Endodermal cell (in vitro differentiated cells): ENCODE results near the gene LDLRAD4. TPM values are rescaled to one million over a fixed set of nuclear protein-coding genes. Genes with fewer than 3 reads are reported as not detected.
A peak's percentile ranks its signal among the peaks of the same experiment; 100 is the strongest.

Experiments used
- DNase-seq: peaks from one replicate; pipeline ENCODE4 v3.0.0-alpha.2; 2017
- H3K27ac ChIP-seq: 2 replicates; pipeline ENCODE4 v1.5.1; 2013; ENCODE audit warnings: mild to moderate bottlenecking, low read depth, low read length, moderate library complexity
- H3K27me3 ChIP-seq: 2 replicates; pipeline ENCODE4 v1.6.1; 2013; ENCODE audit warnings: mild to moderate bottlenecking, low read length, moderate library complexity; ENCODE audit not compliant: insufficient read depth, control insufficient read depth, poor library complexity, severe bottlenecking
- H3K36me3 ChIP-seq: 2 replicates; pipeline ENCODE4 v1.7.0; 2013; ENCODE audit warnings: mild to moderate bottlenecking, low read length, moderate library complexity; ENCODE audit not compliant: control insufficient read depth, insufficient read depth
- H3K4me1 ChIP-seq: one replicate; pipeline ENCODE4 v1.7.0; 2013; ENCODE audit warnings: low read length; ENCODE audit not compliant: control insufficient read depth, insufficient read depth
- H3K4me3 ChIP-seq: 2 replicates; pipeline ENCODE4 v1.5.1; 2013; ENCODE audit warnings: mild to moderate bottlenecking, low read length, moderate library complexity
- H3K9ac ChIP-seq: 2 replicates; pipeline ENCODE4 v1.6.1; 2013; ENCODE audit warnings: mild to moderate bottlenecking, low read length, moderate library complexity; ENCODE audit not compliant: poor library complexity, severe bottlenecking; ENCODE audit errors: extremely low read depth
- H3K9me3 ChIP-seq: 2 replicates; pipeline ENCODE4 v1.6.1; 2013; ENCODE audit warnings: mild to moderate bottlenecking, low read length, moderate library complexity; ENCODE audit not compliant: control insufficient read depth
- H3K27ac Mint-ChIP-seq: 2 replicates; pipeline ENCODE4 v1.8.0; 2020; ENCODE audit warnings: mixed read lengths
- H3K27me3 Mint-ChIP-seq: 2 replicates; pipeline ENCODE4 v1.8.0; 2021; ENCODE audit warnings: mild to moderate bottlenecking, mixed read lengths; ENCODE audit not compliant: insufficient read depth
- H3K36me3 Mint-ChIP-seq: 2 replicates; pipeline ENCODE4 v1.8.0; 2020; ENCODE audit warnings: low read depth, mixed read lengths
- H3K4me1 Mint-ChIP-seq: 2 replicates; pipeline ENCODE4 v1.8.0; 2020; ENCODE audit warnings: mixed read lengths
- H3K4me3 Mint-ChIP-seq: 2 replicates; pipeline ENCODE4 v1.8.0; 2020; ENCODE audit warnings: mild to moderate bottlenecking, moderate library complexity, mixed read lengths
- H3K9me3 Mint-ChIP-seq: 2 replicates; pipeline ENCODE4 v1.8.0; 2020; ENCODE audit warnings: mild to moderate bottlenecking, mixed read lengths
- WGBS, 2 experiments: methylation state at CpG; one replicate each; pipeline versions ENCODE4 v1.1.5 to v1.1.7; 2013; ENCODE audit warnings: missing lambda C conversion rate in 2 of 2, mixed read lengths in 1 of 2; ENCODE audit not compliant: insufficient coverage in 1 of 2, insufficient read length in 1 of 2; 5-methylcytosine and 5-hydroxymethylcytosine counted together
- total RNA-seq, 2 donors: library from RNA; stranded (reverse); fragmentation: NEBNext Ultra II Directional in 1 of 2; extraction: Animal tissue kit (Norgen Biotek cat#: 25700) in 1 of 2; gene quantifications; 2 replicates in 1 of 2; 3 replicates in 1 of 2; pipeline ENCODE4 v1.2.1, GENCODE V29; 2021
- TF ChIP-seq, protein P1 (sequence below): fragments of 200-600 bp; sonication (generic); conservative IDR thresholded peaks from 2 replicates; pipeline ENCODE4 v1.5.0; 2021; ENCODE audit warnings: antibody characterized with exemption, mild to moderate bottlenecking

LDLRAD4 gene
- total RNA-seq, 2 donors from 2014 or later: 14.9 to 15.1 TPM

DNA sequence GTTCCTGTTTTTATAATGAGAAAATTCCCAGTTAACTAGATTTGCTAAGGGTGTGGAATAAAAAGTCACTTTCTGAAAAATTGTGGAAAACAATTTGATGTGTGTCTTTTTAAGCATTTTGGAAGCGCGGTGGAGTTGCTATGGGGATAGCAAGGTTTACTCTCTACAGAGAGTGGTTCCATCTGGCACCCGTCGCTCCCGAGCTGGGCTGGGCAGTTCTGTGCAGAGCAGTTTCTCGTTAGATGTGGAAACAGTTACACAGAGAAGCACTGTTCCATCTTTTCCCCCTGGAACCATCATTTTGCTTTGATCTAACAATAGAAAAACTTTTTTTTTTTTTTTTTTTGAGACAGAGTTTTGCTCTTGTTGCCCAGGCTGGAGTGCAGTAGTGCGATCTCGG is 17.4 kb downstream of the LDLRAD4 start:
- Histone ChIP-seq H3K27ac (no peak overlapping the region), H3K9me3 (no peaks in the 10 kb centered on the region), H3K27me3 (peaks cover 13% of the 10 kb centered on the region), H3K4me1 (peaks cover 6% of the 10 kb centered on the region), H3K4me3 (no peak overlapping the region), H3K36me3 (no peaks in the 10 kb centered on the region), H3K9ac (no peak overlapping the region)
- Mint-ChIP-seq H3K36me3 (no peaks in the 10 kb centered on the region), H3K9me3 (no peaks in the 10 kb centered on the region), H3K27me3 (peaks cover 12% of the 10 kb centered on the region), H3K4me3 (no peak overlapping the region), H3K4me1 (peaks cover 10% of the 10 kb centered on the region), H3K27ac (no peak overlapping the region)
- WGBS, 2 experiments: 82 to 88% methylated on average over 8 of the region's 8 CpGs
- peak; percentile 24 for DNase-seq
- TF ChIP-seq, protein P1, sequence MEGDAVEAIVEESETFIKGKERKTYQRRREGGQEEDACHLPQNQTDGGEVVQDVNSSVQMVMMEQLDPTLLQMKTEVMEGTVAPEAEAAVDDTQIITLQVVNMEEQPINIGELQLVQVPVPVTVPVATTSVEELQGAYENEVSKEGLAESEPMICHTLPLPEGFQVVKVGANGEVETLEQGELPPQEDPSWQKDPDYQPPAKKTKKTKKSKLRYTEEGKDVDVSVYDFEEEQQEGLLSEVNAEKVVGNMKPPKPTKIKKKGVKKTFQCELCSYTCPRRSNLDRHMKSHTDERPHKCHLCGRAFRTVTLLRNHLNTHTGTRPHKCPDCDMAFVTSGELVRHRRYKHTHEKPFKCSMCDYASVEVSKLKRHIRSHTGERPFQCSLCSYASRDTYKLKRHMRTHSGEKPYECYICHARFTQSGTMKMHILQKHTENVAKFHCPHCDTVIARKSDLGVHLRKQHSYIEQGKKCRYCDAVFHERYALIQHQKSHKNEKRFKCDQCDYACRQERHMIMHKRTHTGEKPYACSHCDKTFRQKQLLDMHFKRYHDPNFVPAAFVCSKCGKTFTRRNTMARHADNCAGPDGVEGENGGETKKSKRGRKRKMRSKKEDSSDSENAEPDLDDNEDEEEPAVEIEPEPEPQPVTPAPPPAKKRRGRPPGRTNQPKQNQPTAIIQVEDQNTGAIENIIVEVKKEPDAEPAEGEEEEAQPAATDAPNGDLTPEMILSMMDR: no peak

DNA sequence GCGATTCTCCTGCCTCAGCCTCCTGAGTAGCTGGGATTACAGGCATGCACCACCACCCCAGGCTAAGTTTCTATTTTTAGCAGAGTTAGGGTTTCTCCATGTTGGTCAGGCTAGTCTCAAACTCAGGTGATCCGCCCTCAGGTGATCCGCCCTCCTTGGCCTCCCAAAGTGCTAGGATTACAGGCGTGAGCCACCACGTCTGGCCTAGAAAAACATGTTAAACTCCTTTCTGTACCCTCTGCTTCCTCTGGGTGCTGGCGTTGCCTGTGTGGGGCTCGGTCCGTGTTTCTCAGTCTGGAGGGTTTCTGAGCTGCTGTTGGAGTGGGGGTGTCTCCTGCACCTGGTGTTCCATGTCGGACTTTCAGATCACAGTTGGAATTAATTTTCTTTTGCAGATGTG is 17.9 kb downstream of the LDLRAD4 start:
- TF ChIP-seq, protein P1: no peak
- peaks cover 10% of the 10 kb centered on the region for H3K4me1 Mint-ChIP-seq
- no peaks in the 10 kb centered on the region for H3K9me3 Mint-ChIP-seq
- H3K27ac Mint-ChIP-seq: no peak overlapping the region
- H3K27me3 Mint-ChIP-seq: peaks cover 12% of the 10 kb centered on the region
- Histone ChIP-seq H3K9me3 (no peaks in the 10 kb centered on the region), H3K4me1 (peaks cover 6% of the 10 kb centered on the region), H3K27ac (no peak overlapping the region), H3K4me3 (no peak overlapping the region), H3K9ac (no peak overlapping the region), H3K36me3 (no peaks in the 10 kb centered on the region), H3K27me3 (peaks cover 13% of the 10 kb centered on the region)
- H3K36me3 Mint-ChIP-seq: no peaks in the 10 kb centered on the region
- no peak overlapping the region for H3K4me3 Mint-ChIP-seq
- 91 to 93% methylated on average over 9 of the region's 9 CpGs for WGBS, 2 experiments
- peak; percentile 30 for DNase-seq

DNA sequence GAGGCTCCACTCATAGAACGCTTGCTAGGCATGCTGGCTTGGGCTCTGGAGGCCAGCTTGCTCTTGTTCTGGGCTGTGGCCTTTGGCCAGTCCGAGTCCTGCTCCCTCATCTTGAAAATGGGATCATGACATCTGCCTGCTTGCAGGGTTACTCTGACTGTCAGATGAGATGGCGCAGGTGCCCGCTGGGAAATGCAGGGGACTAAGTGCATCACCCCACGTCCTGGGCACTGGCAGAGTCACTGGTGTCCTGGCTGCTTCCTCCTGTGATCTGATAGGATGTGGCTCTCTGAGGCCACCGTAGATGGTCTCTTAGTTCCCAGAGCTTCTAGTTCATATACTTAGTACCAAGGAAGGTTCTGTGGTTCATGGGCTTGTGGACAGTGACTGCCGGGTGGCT is 18.5 kb downstream of the LDLRAD4 start:
- Mint-ChIP-seq H3K4me3 (no peak overlapping the region), H3K4me1 (peaks cover 10% of the 10 kb centered on the region), H3K36me3 (no peaks in the 10 kb centered on the region), H3K9me3 (no peaks in the 10 kb centered on the region), H3K27ac (no peak overlapping the region), H3K27me3 (peaks cover 12% of the 10 kb centered on the region)
- H3K27me3 ChIP-seq: peaks cover 13% of the 10 kb centered on the region
- peaks cover 6% of the 10 kb centered on the region for H3K4me1 ChIP-seq
- no peak overlapping the region for H3K4me3 ChIP-seq
- DNase-seq: peak; percentile 28
- no peaks in the 10 kb centered on the region for H3K9me3 ChIP-seq
- no peak overlapping the region for H3K27ac ChIP-seq
- TF ChIP-seq, protein P1: no peak
- no peaks in the 10 kb centered on the region for H3K36me3 ChIP-seq
- WGBS, 2 experiments: 91% methylated on average over 5 to 7 of the region's 7 CpGs
- no peak overlapping the region for H3K9ac ChIP-seq
